H1 (cell line): ENCODE data around the gene FRMD4A. TPM values are rescaled to one million over a fixed set of nuclear protein-coding genes. Genes with fewer than 3 reads are reported as not detected.

ENCODE experiments used
- BACH1 ChIP-seq: IDR thresholded peaks from 2 replicates; pipeline ENCODE4 v1.6.1; 2012; ENCODE audit warnings: low read length, improper control_type of control experiment
- BCL11A ChIP-seq, 2 experiments: IDR thresholded peaks; one replicate each; pipeline ENCODE4 v1.6.1; 2011; ENCODE audit warnings: low read depth in 2 of 2, low read length in 2 of 2, mild to moderate bottlenecking in 2 of 2
- KDM1A ChIP-seq: fragments of 200-600, 300-600 bp; sonication (generic); IDR thresholded peaks from 2 replicates; pipeline ENCODE4 v1.7.1; 2016; ENCODE audit warnings: mild to moderate bottlenecking, low read length, borderline replicate concordance
- MAFK ChIP-seq: IDR thresholded peaks from 2 replicates; pipeline ENCODE4 v1.6.1; 2012; ENCODE audit warnings: low read depth, mild to moderate bottlenecking, improper control_type of control experiment, low read length
- SUZ12 ChIP-seq: fragments of 200-600 bp; sonication (generic); IDR thresholded peaks from 2 replicates; pipeline ENCODE4 v1.6.1; 2012; ENCODE audit warnings: mild to moderate bottlenecking, inconsistent platforms, low read length, moderate library complexity, mixed read lengths
- polyA plus RNA-seq, 7 experiments: library from polyadenylated mRNA; depleted of rRNA in 3 of 7; stranded (reverse) in 5 of 7; unstranded in 2 of 7; fragments of >200 nt in 5 of 7; fragments of 200-250 nt in 2 of 7; gene quantifications; 1 replicate in 5 of 7; 2 replicates in 1 of 7; 4 replicates in 1 of 7; pipeline versions ENCODE4 v1.2.1 to v1.2.3, GENCODE V29; 2011 to 2013; ENCODE audit warnings: missing spikeins in 2 of 7, mixed read lengths in 2 of 7
- total RNA-seq: library from RNA; stranded (reverse); fragmentation: NEBNext Ultra II Directional; extraction: Animal tissue kit (Norgen Biotek cat#: 25700); gene quantifications from 2 replicates; pipeline ENCODE4 v1.2.1, GENCODE V29; 2021
- TF ChIP-seq, protein P1 (sequence below): fragments of 300-600 bp; sonication (generic); IDR thresholded peaks from 2 replicates; pipeline ENCODE4 v1.7.1; 2012; ENCODE audit warnings: low read length, moderate library complexity, mild to moderate bottlenecking, inconsistent platforms; ENCODE audit not compliant: insufficient replicate concordance
- TF ChIP-seq, protein P2 (sequence below): IDR thresholded peaks from 2 replicates; pipeline ENCODE4 v1.6.1; 2012; ENCODE audit warnings: inconsistent platforms

Gene FRMD4A
- total and polyA plus RNA-seq, 2 of the 8 experiments (the other 6 are each of a cell fraction or from before 2014, with no cell fraction given): 38.6 to 39.6 TPM

DNA sequence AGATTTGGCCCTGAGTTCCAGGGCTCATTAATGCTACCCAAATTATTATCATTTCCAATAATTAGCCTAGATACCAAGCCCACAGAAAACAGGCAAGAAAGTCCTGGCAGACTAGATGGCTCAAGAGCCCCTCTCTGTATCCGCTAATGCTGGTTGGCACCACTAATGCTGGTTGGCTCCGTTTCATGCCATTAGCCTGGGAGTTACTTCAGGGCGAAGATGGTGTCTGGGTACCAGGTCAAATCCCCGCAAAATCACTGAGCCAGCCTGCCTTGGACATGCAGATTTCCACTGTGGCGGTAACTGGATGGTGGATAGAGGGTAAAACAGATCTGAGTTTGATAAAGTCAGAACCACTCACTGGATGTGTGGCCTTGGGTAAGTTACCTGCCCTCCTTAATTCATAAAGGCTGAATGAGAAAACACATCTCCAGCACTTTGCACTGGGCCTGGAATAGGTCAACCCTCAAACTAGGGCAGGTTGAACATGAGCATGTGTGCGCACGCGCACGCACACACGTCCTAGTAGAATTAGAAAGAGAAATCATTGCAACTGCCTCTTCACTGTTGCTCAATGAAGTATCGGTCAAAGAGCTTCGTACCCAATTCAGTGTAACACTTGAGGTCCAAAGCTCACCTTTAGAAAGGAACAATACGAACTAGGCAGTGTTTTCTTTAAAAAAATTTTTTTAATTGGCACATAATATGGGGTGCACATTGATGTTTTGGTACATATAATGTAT is 652.5 kb downstream of the FRMD4A start (continued):
- TF ChIP-seq, protein P1, sequence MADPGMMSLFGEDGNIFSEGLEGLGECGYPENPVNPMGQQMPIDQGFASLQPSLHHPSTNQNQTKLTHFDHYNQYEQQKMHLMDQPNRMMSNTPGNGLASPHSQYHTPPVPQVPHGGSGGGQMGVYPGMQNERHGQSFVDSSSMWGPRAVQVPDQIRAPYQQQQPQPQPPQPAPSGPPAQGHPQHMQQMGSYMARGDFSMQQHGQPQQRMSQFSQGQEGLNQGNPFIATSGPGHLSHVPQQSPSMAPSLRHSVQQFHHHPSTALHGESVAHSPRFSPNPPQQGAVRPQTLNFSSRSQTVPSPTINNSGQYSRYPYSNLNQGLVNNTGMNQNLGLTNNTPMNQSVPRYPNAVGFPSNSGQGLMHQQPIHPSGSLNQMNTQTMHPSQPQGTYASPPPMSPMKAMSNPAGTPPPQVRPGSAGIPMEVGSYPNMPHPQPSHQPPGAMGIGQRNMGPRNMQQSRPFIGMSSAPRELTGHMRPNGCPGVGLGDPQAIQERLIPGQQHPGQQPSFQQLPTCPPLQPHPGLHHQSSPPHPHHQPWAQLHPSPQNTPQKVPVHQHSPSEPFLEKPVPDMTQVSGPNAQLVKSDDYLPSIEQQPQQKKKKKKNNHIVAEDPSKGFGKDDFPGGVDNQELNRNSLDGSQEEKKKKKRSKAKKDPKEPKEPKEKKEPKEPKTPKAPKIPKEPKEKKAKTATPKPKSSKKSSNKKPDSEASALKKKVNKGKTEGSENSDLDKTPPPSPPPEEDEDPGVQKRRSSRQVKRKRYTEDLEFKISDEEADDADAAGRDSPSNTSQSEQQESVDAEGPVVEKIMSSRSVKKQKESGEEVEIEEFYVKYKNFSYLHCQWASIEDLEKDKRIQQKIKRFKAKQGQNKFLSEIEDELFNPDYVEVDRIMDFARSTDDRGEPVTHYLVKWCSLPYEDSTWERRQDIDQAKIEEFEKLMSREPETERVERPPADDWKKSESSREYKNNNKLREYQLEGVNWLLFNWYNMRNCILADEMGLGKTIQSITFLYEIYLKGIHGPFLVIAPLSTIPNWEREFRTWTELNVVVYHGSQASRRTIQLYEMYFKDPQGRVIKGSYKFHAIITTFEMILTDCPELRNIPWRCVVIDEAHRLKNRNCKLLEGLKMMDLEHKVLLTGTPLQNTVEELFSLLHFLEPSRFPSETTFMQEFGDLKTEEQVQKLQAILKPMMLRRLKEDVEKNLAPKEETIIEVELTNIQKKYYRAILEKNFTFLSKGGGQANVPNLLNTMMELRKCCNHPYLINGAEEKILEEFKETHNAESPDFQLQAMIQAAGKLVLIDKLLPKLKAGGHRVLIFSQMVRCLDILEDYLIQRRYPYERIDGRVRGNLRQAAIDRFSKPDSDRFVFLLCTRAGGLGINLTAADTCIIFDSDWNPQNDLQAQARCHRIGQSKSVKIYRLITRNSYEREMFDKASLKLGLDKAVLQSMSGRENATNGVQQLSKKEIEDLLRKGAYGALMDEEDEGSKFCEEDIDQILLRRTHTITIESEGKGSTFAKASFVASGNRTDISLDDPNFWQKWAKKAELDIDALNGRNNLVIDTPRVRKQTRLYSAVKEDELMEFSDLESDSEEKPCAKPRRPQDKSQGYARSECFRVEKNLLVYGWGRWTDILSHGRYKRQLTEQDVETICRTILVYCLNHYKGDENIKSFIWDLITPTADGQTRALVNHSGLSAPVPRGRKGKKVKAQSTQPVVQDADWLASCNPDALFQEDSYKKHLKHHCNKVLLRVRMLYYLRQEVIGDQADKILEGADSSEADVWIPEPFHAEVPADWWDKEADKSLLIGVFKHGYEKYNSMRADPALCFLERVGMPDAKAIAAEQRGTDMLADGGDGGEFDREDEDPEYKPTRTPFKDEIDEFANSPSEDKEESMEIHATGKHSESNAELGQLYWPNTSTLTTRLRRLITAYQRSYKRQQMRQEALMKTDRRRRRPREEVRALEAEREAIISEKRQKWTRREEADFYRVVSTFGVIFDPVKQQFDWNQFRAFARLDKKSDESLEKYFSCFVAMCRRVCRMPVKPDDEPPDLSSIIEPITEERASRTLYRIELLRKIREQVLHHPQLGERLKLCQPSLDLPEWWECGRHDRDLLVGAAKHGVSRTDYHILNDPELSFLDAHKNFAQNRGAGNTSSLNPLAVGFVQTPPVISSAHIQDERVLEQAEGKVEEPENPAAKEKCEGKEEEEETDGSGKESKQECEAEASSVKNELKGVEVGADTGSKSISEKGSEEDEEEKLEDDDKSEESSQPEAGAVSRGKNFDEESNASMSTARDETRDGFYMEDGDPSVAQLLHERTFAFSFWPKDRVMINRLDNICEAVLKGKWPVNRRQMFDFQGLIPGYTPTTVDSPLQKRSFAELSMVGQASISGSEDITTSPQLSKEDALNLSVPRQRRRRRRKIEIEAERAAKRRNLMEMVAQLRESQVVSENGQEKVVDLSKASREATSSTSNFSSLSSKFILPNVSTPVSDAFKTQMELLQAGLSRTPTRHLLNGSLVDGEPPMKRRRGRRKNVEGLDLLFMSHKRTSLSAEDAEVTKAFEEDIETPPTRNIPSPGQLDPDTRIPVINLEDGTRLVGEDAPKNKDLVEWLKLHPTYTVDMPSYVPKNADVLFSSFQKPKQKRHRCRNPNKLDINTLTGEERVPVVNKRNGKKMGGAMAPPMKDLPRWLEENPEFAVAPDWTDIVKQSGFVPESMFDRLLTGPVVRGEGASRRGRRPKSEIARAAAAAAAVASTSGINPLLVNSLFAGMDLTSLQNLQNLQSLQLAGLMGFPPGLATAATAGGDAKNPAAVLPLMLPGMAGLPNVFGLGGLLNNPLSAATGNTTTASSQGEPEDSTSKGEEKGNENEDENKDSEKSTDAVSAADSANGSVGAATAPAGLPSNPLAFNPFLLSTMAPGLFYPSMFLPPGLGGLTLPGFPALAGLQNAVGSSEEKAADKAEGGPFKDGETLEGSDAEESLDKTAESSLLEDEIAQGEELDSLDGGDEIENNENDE: no peak
- TF ChIP-seq BACH1 (no peak), SUZ12 (no peak), BCL11A (IDR thresholded peaks at IDR 0.05; ENCODE audit: low read depth in 2 of 2, low read length in 2 of 2) (no peak), KDM1A (no peak), MAFK (no peak)
- TF ChIP-seq, protein P2, sequence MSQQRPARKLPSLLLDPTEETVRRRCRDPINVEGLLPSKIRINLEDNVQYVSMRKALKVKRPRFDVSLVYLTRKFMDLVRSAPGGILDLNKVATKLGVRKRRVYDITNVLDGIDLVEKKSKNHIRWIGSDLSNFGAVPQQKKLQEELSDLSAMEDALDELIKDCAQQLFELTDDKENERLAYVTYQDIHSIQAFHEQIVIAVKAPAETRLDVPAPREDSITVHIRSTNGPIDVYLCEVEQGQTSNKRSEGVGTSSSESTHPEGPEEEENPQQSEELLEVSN: no peak
